ENCODE results near the gene ZMYM2. TPM values are rescaled to one million over a fixed set of nuclear protein-coding genes. Genes with fewer than 3 reads are reported as not detected.

Gene ZMYM2
- total and polyA plus RNA-seq, 2 of the 13 experiments (the other 11 are each of a cell fraction or from before 2014, with no cell fraction given), result 22.4 to 40.8 TPM

- peak; percentile 84 to 86 for TF ChIP-seq HMGXB4 (CRISPR knock-in tag; IDR thresholded peaks at IDR 0.05; ENCODE audit: borderline replicate concordance in 1 of 2, low read depth in 1 of 2)
- no peak for TF ChIP-seq KLF11 (CRISPR knock-in tag; IDR thresholded peaks at IDR 0.05)
- TF ChIP-seq ZNF644 (CRISPR knock-in tag; IDR thresholded peaks at IDR 0.05; ENCODE audit: low read depth), result peak; percentile 53; the same call in 1 of the 2 replicates
- 0 out of 2 replicates have a peak, but pooled peaks have one; percentile 30 for TF ChIP-seq SMAD3 (CRISPR knock-in tag; IDR thresholded peaks at IDR 0.05)
- peak; percentile 31; the same call in 1 of the 2 replicates for TF ChIP-seq PHF8 (CRISPR knock-in tag; IDR thresholded peaks at IDR 0.05)
- TF ChIP-seq ZBTB33 (CRISPR knock-in tag; IDR thresholded peaks at IDR 0.05), result no peak
- peak; percentile 55 for TF ChIP-seq ZFX (CRISPR knock-in tag; IDR thresholded peaks at IDR 0.05; ENCODE audit: low read depth)
- no peak for TF ChIP-seq SNAPC4 (CRISPR knock-in tag; IDR thresholded peaks at IDR 0.05)
- TF ChIP-seq SUZ12 (IDR thresholded peaks at IDR 0.05; ENCODE audit: low read depth, low read length), result no peak
- TF ChIP-seq NAIF1 (CRISPR knock-in tag; IDR thresholded peaks at IDR 0.05; ENCODE audit: borderline replicate concordance), result peak; percentile 69; the same call in 1 of the 2 replicates
- peak; percentile 39; the same call in 1 of the 2 replicates for TF ChIP-seq SALL1 (CRISPR knock-in tag; IDR thresholded peaks at IDR 0.05)
- no peak for TF ChIP-seq MTF2 (CRISPR knock-in tag; IDR thresholded peaks at IDR 0.05; ENCODE audit: borderline replicate concordance)
- no peak for TF ChIP-seq NKX3-1 (CRISPR knock-in tag; IDR thresholded peaks at IDR 0.05)
- TF ChIP-seq GABPB1 (CRISPR knock-in tag; IDR thresholded peaks at IDR 0.05), result peak; percentile 59
- TF ChIP-seq HOMEZ (CRISPR knock-in tag; IDR thresholded peaks at IDR 0.05; ENCODE audit: low read depth), result 0 out of 2 replicates have a peak, but pooled peaks have one; percentile 32
- TF ChIP-seq ZNF691 (CRISPR knock-in tag; IDR thresholded peaks at IDR 0.05; ENCODE audit: borderline replicate concordance, low read depth), result no peak
These were observed 178.5 kb downstream of the ZMYM2 start (continued) for GRCh38 chr13:20136781-20137703.
